Amygdala (tissue), 56 donors: ENCODE results near the gene CADPS.

Experiments
- DNase-seq, 56 donors: peaks; one replicate each; lab custom pipeline; 2025; lab: John Stamatoyannopoulos, UW

CADPS gene

DNA sequence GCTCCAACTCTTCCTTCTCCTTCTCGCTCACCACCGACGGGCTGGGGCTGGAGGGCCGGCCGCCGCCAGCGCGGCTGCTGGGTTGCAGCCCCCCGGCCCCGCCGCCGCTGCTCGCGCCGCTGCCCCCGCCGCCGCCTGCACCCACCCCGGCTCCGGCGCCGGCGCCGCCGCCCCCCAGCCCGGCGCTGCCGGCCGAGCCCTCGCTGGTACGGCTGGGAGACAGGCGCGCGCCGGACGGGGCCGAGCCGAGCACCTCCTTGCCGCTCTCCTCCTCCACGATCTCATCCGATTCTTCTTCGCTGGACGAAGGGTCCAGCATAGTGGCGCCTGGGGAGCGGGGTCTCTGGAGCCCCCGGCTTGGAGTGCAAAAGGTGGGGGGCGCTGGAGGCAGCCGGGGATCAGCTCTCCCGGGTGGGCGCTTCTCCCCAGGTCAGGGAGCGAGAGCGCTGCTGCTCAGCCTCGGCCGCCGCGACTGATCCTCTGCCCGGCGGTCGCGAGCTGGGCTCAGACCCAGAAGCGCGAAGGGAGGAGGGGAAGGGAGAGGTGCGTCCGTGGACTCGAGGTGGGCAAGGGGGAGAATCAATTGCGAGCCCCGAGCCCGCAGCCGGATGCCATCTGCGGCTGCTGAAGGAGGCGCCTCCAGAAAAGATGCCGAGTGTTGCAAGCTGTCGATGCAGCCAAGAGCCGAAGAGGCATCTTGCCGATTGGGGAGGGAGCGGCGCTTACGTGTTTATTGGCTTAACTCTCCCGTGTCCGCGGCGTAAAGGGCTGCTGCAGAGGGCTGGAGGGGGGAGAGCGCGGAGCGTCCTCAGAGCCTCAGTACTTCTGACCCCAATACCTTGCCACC, at the start of gene CADPS:
Gene CADPS (minus strand): TSS at position 706 of the 847 bp plus-strand sequence. CDS start 387 bp downstream, at position 319.
- peak in 50 of 56 donors; percentile 2 to 73 (median 40) for DNase-seq

DNA sequence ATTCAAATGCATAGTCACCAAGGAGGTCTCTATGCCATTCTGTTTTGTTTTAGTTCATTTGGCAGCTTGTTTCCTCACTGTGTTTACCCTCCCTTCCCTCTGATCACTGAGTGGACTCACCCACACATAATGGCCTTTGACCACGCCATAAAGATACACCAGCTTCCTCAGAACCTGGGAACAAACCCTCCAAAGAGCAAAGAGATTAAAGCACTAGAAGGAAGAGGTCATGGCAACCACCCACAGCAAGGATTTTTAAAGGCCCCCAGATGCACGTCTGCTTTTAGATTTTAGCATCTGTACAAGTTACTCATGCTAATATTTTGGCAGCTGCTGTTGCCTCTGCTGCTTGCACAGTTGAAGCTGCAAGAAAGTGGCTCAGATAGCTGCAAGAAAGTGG, 47.9 kb upstream of the CADPS start:
- DNase-seq: no peak

DNA sequence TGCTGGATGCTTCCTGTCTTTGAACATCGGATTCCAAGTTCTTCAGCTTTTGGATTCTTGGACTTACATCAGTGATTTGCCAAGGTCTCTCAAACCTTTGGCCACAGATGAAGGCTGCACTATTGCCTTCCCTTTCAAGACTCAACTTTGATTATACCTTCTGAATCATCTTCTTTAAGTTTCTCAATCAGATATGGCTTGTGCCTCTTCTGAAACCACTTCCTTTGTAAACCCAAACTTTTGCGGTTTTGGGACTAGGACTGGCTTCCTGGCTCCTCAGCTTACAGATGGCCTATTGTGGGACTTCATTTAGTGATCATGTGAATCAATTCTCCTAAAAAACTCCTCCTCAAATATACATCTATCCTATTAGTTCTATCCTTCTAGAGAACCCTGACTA, 47.1 kb upstream of the CADPS start:
- DNase-seq: no peak

DNA sequence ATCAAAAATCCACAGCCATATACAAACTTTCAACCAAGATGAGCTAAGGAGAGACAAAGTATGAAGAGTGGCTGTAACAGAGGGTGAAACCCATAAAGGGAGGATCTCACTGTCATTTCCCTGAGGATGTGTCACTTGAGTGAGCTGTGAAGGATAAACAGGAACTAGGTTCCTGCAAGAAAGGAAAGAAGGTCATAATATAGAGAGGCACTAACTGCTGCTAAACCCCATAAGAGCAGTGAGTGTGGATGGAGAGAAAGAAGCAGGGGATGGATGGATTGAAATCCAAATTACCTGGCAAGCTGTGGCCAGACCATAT, 45.2 kb upstream of the CADPS start:
- no peak for DNase-seq

DNA sequence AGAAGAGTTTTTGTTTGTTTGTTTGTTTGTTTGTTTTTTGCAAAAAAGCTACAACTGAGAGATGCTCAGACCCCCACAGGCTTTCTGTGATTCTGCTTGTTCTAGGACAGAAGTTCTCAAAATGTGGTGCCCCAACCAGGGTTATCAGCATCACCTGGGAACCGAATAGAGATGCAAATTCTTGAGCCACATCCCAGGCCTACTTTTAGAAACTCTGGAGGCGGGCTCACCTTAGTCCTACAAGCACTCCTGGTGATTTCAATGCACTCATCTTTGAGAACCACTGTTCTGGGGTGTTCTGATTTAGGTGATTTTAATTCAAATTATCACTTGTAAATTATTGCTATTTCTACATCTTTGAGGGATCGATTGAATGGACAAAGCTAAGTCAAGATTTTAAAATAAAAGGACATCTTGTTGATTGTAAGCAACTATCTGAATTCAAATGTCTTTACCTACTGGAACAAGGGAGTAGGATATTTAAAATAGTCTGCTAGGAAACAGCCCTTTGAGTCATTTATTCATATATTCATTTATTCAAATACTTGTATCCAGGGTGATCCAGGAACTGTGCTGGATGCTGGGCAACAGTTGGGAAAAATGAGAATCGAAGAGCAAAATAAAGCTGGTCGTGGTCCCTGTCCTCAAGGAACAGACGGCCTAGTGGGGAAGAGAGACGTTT, 44.7 kb upstream of the CADPS start:
- no peak for DNase-seq

DNA sequence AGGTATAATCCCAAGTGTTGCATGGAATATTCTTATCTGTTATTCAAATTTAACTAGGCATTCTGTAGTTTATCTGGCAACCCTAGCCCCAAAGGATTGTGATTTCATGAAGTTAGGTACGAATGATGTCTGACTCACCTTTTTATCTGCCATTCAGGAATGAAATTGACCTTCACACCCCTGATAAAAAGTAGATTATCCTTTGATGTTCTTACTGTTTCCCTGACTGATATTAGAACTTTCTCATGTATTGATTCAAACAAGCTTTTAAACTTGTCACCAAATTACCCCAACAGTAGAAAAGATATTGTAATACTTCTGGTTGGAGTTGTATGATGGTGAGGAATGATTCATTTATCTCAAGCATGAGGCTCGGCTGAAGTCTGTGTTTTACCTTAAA, 43.6 kb upstream of the CADPS start:
- DNase-seq: no peak

DNA sequence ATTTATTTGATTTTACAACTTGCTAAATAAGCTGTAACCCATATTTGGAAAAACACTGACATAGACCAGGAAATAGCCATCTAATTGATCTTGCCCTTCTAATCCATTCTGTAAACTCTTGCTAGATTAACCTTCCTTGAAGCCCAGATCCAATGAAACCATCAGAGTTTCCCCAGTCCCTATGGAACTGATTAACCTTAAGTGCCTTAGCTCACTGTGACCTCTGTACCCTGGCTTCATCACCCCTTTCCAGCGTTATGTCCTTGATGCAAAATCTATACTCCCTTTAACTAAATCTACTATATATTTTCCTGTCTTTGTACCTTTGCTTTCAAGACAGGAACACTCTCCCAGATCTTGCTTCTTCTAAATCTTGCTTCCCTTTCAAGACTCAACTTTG, 42.9 kb upstream of the CADPS start:
- DNase-seq: no peak

DNA sequence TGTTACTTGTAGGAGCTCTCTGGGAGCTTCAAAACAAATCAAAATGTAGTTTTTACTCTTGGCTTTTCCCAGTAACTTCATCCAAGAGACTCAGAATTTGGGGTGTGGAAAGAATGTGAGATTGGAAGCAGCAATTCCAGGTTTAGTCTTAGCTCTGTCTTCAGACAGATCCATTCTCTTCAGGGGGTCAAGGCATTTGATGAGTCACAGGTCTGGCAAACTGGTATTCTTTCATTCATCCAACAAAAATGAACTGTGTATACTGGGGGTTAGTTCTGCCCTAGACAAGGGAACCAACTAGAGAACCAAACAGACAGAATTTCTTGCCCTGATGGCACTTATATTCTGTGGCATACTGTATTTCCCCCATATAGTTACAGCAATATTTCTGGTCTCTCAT, 36.3 kb upstream of the CADPS start:
- DNase-seq: no peak

DNA sequence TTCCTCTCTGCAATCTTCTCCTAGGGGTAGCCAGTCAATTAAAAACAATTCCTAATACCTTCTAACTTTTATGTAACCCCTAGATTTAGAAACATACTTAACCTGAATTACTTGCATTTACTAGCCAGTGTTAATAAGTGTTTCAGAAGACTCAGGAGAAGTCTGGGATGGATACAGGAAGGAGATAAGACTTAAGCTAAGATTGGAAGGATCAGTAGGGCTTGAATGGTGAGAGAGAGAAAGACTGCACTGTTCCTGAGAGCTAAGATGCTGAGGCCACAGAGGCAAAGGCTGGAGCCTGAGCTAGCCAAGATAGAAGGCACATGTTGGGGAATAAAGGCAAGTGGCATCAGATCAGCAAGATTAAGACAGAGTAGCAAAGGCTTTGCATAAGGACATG, 30.1 kb upstream of the CADPS start:
- no peak for DNase-seq

DNA sequence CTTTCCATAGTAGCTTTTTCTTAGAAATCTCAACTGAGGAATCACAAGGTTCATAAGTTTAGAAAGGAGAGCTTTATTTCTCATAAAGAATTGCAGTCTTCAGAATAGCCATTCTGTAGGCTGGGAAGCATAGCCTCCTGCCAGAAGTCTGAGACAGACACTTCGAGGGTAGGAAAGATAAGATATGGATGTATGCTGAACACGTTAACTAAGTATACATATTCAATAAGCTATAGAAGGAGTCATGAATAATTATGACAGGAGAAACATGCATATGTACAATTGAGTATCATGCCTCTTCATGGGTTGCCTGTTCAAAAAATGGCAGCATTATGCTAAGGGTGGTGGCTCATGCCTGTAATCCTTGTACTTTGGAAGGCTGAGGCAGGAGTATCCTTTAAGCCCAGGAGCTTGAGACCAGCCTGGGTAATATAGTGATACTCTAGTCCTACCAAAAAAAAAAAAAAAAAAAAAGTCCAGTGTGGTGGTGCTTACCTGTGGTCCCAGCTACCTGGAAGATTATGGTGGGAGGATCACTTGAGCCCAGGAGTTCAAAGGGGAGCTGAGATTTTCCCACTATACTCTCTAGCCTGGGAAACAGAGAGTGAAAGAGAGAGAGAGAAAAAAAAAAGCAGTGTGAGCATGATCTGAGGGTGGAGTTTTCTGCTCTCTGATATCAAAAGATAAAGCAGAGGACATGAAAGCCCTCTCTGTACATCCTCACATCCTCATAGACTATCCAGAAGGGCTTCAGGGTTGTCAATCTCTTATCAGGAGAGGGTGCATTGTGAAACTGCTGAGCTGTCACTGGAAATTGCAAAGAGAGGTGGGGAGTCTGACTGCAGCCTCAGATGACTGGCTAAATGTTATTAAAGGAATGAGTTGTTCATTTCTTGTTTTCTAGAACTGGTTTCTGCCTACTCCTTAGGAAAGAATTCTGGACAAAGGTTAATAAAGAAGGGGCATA, 23.6 kb upstream of the CADPS start:
- no peak for DNase-seq

DNA sequence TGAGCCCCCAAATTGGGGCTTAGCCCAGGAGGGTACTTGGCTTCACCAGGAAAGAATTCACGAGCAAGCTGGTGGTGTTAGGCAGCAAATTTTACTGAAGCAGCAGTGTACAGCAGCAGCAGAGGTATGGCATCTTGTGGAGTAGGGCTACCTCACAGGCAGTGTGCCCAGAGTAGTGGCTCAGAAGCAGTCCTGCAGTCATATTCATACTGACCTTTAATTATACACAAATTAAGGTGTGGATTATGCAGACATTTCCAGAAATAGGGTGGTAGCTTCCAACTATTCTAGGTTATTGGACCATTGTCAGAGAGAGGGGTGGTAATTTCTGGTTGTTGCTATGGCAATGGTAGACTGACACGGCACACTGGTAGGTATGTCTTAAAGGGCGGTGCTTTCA, 20.7 kb upstream of the CADPS start:
- DNase-seq: no peak

DNA sequence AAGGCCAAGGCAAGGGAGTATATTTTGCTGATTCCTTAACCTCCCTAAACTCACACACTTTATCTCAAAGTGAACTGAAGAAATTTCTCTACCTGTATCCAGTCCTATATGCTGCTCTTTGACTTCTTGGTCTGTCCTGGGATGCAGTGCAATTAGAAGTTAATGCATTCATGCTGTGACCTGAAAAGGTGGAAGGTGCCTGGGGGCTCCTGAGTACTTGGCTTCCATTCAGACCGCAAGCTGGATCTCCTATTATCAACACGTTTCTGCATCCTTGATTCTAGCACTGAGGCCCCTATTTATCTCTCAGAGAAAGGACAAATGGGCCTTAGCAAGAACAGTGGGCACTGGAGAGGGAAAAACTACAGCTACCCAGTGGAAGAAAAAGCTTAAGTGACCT, 17.7 kb upstream of the CADPS start:
- no peak for DNase-seq

DNA sequence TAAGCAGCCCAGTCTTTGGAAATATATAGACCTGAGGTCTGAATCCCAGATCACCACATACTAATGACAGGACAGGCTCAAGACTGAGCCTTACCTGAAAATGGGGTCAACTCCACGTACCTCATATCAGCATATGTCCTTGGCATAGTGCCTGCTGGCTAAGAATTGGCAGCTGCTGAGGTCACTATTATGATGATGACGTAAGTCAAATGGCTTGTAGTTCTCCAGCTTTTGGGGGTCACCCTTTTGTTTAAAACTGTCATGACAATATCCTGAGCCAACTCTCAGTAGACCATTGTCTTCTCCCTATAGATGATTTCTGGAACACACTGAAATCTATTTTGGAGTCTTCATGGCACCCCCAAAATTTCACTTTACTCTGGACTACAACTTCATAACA, 16.8 kb upstream of the CADPS start:
- no peak for DNase-seq

DNA sequence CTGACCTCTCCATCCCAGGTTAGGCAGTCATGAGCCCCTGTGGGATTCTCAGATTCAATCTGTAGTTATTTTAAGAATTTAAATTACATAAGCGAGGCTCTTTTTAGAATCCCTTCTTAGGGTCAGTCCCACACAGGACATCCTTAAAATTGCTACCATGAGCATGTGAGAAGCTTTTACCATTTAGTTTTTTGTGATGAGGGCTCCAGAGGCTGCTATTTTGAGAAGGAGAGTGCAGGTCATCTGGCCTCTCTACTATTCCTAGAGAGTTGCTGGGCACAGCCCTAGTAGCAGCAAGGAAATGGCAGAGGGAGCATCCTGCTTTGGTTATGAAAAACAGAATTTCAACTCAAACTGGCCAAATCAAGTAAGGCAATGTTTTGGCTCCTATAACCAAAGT, 13.6 kb upstream of the CADPS start:
- no peak for DNase-seq

DNA sequence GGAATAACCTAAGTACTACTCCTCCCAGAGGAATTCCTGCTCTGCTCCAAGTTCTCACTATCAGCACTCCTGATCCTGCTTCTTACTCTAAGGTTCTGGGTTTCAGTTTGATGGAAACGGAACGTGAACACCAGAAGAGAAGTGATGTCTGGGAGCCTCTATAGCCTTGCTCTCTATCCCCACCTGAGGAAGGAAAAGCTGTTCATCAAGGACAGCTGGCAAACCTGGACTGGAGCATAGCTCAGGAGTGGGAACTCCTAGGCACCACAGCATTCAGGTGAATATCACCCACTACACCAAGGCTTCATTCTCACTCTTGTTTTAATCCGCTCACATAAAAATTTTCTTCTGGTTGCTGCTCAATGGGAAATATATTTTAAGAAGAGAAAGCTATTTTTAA, 13.0 kb upstream of the CADPS start:
- DNase-seq: no peak

DNA sequence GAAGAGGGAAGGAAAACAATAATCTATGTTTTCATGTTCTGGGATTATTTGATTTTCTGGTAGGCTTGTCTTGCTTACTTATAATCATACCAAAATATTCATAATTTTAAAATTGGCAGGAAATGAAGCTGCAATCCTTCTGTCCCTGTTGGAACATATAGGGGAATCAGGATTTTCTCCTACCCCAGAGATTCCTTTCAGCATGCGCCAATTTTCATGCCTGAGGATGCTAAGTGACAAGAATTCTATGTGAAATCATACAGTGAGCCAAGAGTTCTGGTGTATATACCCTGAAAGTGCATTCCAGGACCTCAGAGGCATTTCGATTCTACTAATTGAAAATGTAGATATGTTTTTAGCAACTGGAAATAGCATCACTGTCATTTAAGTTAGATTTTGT, 9.9 kb upstream of the CADPS start:
- no peak for DNase-seq

DNA sequence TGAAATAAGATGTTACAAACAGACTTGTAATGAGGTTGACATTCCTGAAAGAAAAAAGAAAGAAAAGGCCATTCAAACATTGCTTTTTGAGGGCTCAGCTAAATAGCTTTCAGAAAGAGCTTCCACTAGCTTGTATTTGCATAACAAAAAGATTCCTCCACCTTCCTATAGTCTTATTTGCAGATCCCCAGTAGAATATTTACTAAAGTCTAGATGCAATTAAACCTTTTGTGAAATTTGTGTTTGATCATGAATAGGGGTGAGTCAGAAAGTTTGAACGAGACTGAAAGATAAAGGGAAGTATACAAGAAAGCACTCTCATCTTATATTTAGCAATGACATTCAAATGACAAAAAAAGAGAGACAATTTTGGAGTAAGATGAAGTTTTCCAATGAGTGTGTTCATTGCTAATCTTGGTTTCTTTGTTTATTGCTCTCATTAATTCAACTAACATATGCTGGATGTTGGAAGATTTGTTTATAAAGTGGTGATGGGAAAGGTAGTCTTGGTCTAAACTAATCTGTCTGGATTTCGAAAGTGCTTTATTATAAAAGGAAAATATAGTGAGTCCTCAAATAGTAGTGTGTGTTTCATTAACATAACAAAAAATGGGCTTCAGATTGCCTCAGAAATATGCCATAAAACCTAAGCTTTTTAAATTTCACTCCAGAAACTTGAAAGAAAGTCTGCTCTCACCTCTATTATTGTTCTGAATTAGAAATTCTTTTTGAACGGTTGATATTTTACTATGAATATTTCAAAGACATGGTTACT, 9.1 kb upstream of the CADPS start:
- no peak for DNase-seq

DNA sequence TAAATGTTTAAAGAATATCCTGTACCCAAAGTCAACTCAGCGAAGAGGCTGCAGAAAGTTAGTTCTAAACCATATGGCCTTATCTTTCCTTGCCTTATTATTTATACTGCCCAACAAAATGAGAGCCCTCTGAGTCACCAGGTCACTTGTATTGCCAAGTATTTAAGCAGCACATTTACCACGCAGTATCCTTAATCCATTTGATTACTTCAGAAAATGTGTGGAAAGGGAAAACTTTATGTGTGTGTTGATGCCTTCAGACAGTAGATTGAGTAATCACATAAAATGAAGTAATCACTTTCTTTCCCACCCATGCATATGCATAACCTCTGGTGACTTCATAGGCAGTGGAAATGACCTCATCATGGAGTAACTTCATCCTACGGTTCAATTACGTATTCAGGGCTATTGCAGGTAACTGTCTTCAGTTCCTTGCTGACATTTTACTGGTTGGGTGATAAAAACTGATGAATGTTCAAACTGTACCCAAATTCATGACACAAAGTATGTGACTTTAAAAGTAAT, 7.5 kb upstream of the CADPS start:
- no peak for DNase-seq

DNA sequence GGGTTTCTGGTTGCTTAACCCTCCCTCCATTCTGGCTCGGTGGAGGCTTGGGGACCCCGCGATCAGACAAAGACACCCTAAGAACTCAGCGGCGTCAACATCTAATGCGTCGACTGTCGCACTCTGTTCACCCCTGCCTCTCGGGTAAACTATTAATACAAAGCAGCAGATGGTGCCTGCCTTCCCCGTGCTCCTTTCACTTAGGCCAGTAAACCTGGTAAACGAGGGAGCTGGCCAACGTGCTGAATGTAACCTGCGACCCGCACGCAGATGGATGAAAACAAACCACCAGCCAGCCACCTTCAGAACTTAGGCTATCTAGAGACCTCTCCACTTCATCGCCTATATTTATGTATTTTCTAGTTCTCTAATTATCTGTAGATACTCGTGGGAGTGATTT, 848 bp upstream of the CADPS start:
- peak in 2 of 56 donors; percentile 1 to 6 for DNase-seq

DNA sequence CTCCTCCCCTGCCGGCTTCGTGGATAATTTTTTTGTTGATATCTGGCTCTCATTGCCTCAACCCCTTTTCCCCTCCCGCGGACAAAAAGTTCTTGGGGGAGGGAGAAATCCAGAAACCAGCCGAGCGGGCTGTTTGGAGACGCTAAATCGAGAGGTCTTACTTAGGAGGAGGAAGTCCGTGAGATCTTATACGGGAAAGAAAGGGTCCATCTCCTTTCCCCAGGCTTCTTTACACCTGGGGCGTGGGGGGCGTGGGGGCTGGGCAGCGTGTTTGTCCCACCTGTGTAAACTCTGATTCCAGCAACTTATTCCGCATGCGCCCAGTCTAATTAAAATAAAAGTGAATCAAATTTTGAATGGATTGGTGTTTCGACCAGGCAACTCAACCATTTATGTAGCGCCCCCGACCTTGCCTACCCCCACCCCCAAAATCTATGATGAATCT, 364 bp upstream of the CADPS start:
- DNase-seq: peak in 4 of 56 donors; percentile 4 to 48 (median 38)
